Measurements from ENCODE around the gene EFHB. TPM values are rescaled to one million over a fixed set of nuclear protein-coding genes. Genes with fewer than 3 reads are reported as not detected.
A peak's percentile ranks its signal among the peaks of the same experiment; 100 is the strongest.
"Not testable (repeated sequence)": the region's sequence is repeated elsewhere in the genome, so short reads cannot be mapped to it uniquely, and the experiment has no call there.

EFHB gene
- total RNA-seq, 1 donor from 2014 or later: 1.2 TPM

GRCh38 chr3:19898721-19899120 is 35.3 kb downstream of the EFHB start:
- H3K27me3 Mint-ChIP-seq: no peaks in the 10 kb centered on the region
- no peaks in the 10 kb centered on the region for H3K36me3 Mint-ChIP-seq (ENCODE audit: insufficient read depth)
- DNase-seq (ENCODE audit: low spot score, unreplicated experiment): no peak
- no peak overlapping the region for H3K27ac Mint-ChIP-seq
- H3K9me3 Mint-ChIP-seq (ENCODE audit: low read depth): no peaks in the 10 kb centered on the region
- TF ChIP-seq CTCF (IDR thresholded peaks at IDR 0.05; ENCODE audit: unreplicated experiment): no peak
- H3K4me3 Mint-ChIP-seq (ENCODE audit: low read depth): no peak overlapping the region
- H3K4me1 Mint-ChIP-seq (ENCODE audit: low read depth): peaks cover 10% of the 10 kb centered on the region

- TF ChIP-seq CTCF (IDR thresholded peaks at IDR 0.05; ENCODE audit: unreplicated experiment): no peak
- Mint-ChIP-seq H3K4me1 (ENCODE audit: low read depth) (no peaks in the 10 kb centered on the region), H3K27me3 (no peaks in the 10 kb centered on the region), H3K4me3 (ENCODE audit: low read depth) (no peak overlapping the region), H3K36me3 (ENCODE audit: insufficient read depth) (no peaks in the 10 kb centered on the region), H3K27ac (no peak overlapping the region), H3K9me3 (ENCODE audit: low read depth) (no peaks in the 10 kb centered on the region)
- DNase-seq (ENCODE audit: low spot score, unreplicated experiment): no peak
Observed at GRCh38 chr3:19891740-19892139, 42.3 kb downstream of the EFHB start.

- no peaks in the 10 kb centered on the region for H3K9me3 Mint-ChIP-seq (ENCODE audit: low read depth)
- DNase-seq (ENCODE audit: low spot score, unreplicated experiment): no peak
- H3K4me1 Mint-ChIP-seq (ENCODE audit: low read depth): no peaks in the 10 kb centered on the region
- no peaks in the 10 kb centered on the region for H3K36me3 Mint-ChIP-seq (ENCODE audit: insufficient read depth)
- no peak overlapping the region for H3K27ac Mint-ChIP-seq
- no peaks in the 10 kb centered on the region for H3K27me3 Mint-ChIP-seq
- no peak for TF ChIP-seq CTCF (IDR thresholded peaks at IDR 0.05; ENCODE audit: unreplicated experiment)
- no peak overlapping the region for H3K4me3 Mint-ChIP-seq (ENCODE audit: low read depth)
Observed at GRCh38 chr3:19888428-19889152, 45.4 kb downstream of the EFHB start.

GRCh38 chr3:19887122-19887521 is 46.9 kb downstream of the EFHB start:
- DNase-seq (ENCODE audit: low spot score, unreplicated experiment); H3K27me3 Mint-ChIP-seq; H3K4me1 Mint-ChIP-seq (ENCODE audit: low read depth); H3K36me3 Mint-ChIP-seq (ENCODE audit: insufficient read depth); H3K4me3 Mint-ChIP-seq (ENCODE audit: low read depth); H3K9me3 Mint-ChIP-seq (ENCODE audit: low read depth); H3K27ac Mint-ChIP-seq: not testable (repeated sequence)

GRCh38 chr3:19886404-19886803 is 47.6 kb downstream of the EFHB start:
- Mint-ChIP-seq H3K27ac (no peak overlapping the region), H3K4me3 (ENCODE audit: low read depth) (no peak overlapping the region), H3K4me1 (ENCODE audit: low read depth) (no peaks in the 10 kb centered on the region), H3K27me3 (no peaks in the 10 kb centered on the region), H3K9me3 (ENCODE audit: low read depth) (no peaks in the 10 kb centered on the region), H3K36me3 (ENCODE audit: insufficient read depth) (no peaks in the 10 kb centered on the region)
- no peak for TF ChIP-seq CTCF (IDR thresholded peaks at IDR 0.05; ENCODE audit: unreplicated experiment)
- no peak for DNase-seq (ENCODE audit: low spot score, unreplicated experiment)

- no peaks in the 10 kb centered on the region for H3K4me1 Mint-ChIP-seq (ENCODE audit: low read depth)
- H3K4me3 Mint-ChIP-seq (ENCODE audit: low read depth): no peak overlapping the region
- no peaks in the 10 kb centered on the region for H3K36me3 Mint-ChIP-seq (ENCODE audit: insufficient read depth)
- no peaks in the 10 kb centered on the region for H3K27me3 Mint-ChIP-seq
- peak; percentile 67 for TF ChIP-seq CTCF (IDR thresholded peaks at IDR 0.05; ENCODE audit: unreplicated experiment)
- no peaks in the 10 kb centered on the region for H3K9me3 Mint-ChIP-seq (ENCODE audit: low read depth)
- no peak overlapping the region for H3K27ac Mint-ChIP-seq
- DNase-seq (ENCODE audit: low spot score, unreplicated experiment): no peak
Observed at GRCh38 chr3:19885468-19885867, 48.5 kb downstream of the EFHB start.

Measured in progenitor cell of endocrine pancreas (in vitro differentiated cells).